Activated naive CD4-positive, alpha-beta T cell treated with anti-CD3 and anti-CD28 coated beads, Interleukin-2, amount 50 U/mL, for 72 hours (primary cell): Measurements from ENCODE around the gene RSPH4A. TPM values are rescaled to one million over a fixed set of nuclear protein-coding genes. Genes with fewer than 3 reads are reported as not detected.
"Not testable (repeated sequence)": the region's sequence is repeated elsewhere in the genome, so short reads cannot be mapped to it uniquely, and the experiment has no call there.

Source experiments
- ATAC-seq, 2 donors: fragments of 150-1000 bp; cut with Tn5 transposase; 2 replicates each; pipeline ENCODE4 v1.10.0; 2021; ENCODE audit warnings: mild to moderate bottlenecking in 2 of 2, moderate library complexity in 2 of 2
- DNase-seq, 2 donors: peaks; one replicate each; pipeline ENCODE4 v3.0.0; 2021 to 2022; ENCODE audit warnings: low spot score in 2 of 2
- H3K27ac Mint-ChIP-seq, 2 donors: one replicate each; pipeline ENCODE4 v1.8.0; 2022; ENCODE audit warnings: mild to moderate bottlenecking in 2 of 2, mixed read lengths in 2 of 2
- H3K36me3 Mint-ChIP-seq, 2 donors: one replicate each; pipeline ENCODE4 v1.8.0; 2022; ENCODE audit warnings: mixed read lengths in 2 of 2
- H3K9me3 Mint-ChIP-seq, 2 donors: one replicate each; pipeline ENCODE4 v1.8.0; 2022; ENCODE audit warnings: mixed read lengths in 2 of 2
- total RNA-seq, 2 donors: library from RNA; stranded (reverse); gene quantifications; one replicate each; pipeline ENCODE4 v1.2.3, GENCODE V29; 2022

RSPH4A gene
- total RNA-seq, 2 donors from 2014 or later, result 0.12 TPM; not detected in 1

GRCh38 chr6:116604868-116605267, 11.4 kb upstream of the RSPH4A start:
- not testable (repeated sequence) for ATAC-seq, DNase-seq, H3K27ac Mint-ChIP-seq
- Mint-ChIP-seq H3K36me3 (peaks cover 19 to 25% of the 10 kb centered on the region in 2 donors), H3K9me3 (peaks cover 5 to 11% of the 10 kb centered on the region in 2 donors)

GRCh38 chr6:116605935-116606334, 10.3 kb upstream of the RSPH4A start:
- peaks cover 5 to 11% of the 10 kb centered on the region in 2 donors for H3K9me3 Mint-ChIP-seq
- peaks cover 19% of the 10 kb centered on the region in 2 donors for H3K36me3 Mint-ChIP-seq
- DNase-seq, result no peak
- ATAC-seq, result no peak
- no peak overlapping the region for H3K27ac Mint-ChIP-seq

GRCh38 chr6:116611056-116611455, 5.2 kb upstream of the RSPH4A start:
- peaks cover 5 to 7% of the 10 kb centered on the region in 2 donors for H3K36me3 Mint-ChIP-seq
- H3K9me3 Mint-ChIP-seq, result peaks cover 0 to 3% of the 10 kb centered on the region in 2 donors
- ATAC-seq (no peak), DNase-seq (no peak)
- no peak overlapping the region for H3K27ac Mint-ChIP-seq

- ATAC-seq, result peak; percentile 35 to 47
- H3K27ac Mint-ChIP-seq, result peak overlapping the region in 1 of 2 donors; percentile 37
- peak in 1 of 2 donors; percentile 19 for DNase-seq
- no peaks in the 10 kb centered on the region for H3K9me3 Mint-ChIP-seq
- H3K36me3 Mint-ChIP-seq, result no peaks in the 10 kb centered on the region
Observed at GRCh38 chr6:116616737-116617053, 416 bp downstream of the RSPH4A start.

GRCh38 chr6:116624036-116624805, 7.9 kb downstream of the RSPH4A start:
- no peaks in the 10 kb centered on the region for H3K36me3 Mint-ChIP-seq
- DNase-seq (no peak), ATAC-seq (peak in 1 of 2 donors; percentile 67)
- no peaks in the 10 kb centered on the region for H3K9me3 Mint-ChIP-seq
- H3K27ac Mint-ChIP-seq, result no peak overlapping the region

GRCh38 chr6:116625872-116626271, 9.6 kb downstream of the RSPH4A start:
- ATAC-seq (no peak), DNase-seq (no peak)
- Mint-ChIP-seq H3K27ac (no peak overlapping the region), H3K9me3 (no peaks in the 10 kb centered on the region), H3K36me3 (no peaks in the 10 kb centered on the region)

- no peak for DNase-seq
- no peak for ATAC-seq
- Mint-ChIP-seq H3K36me3 (peaks cover 0 to 8% of the 10 kb centered on the region in 2 donors), H3K9me3 (no peaks in the 10 kb centered on the region), H3K27ac (no peak overlapping the region)
Observed at GRCh38 chr6:116629563-116629981, 13.3 kb downstream of the RSPH4A start.

GRCh38 chr6:116631379-116631990, 15.2 kb downstream of the RSPH4A start:
- Mint-ChIP-seq H3K36me3 (peaks cover 0 to 8% of the 10 kb centered on the region in 2 donors), H3K9me3 (no peaks in the 10 kb centered on the region), H3K27ac (no peak overlapping the region)
- no peak for DNase-seq
- no peak for ATAC-seq

GRCh38 chr6:116633685-116634084, 17.4 kb downstream of the RSPH4A start:
- Mint-ChIP-seq H3K27ac (peak overlapping the region in 1 of 2 donors; percentile 54), H3K9me3 (no peaks in the 10 kb centered on the region), H3K36me3 (peaks cover 0 to 8% of the 10 kb centered on the region in 2 donors)
- DNase-seq (no peak), ATAC-seq (no peak)

GRCh38 chr6:116648156-116648555, 31.9 kb downstream of the RSPH4A start:
- Mint-ChIP-seq H3K36me3 (no peaks in the 10 kb centered on the region), H3K27ac (no peak overlapping the region), H3K9me3 (no peaks in the 10 kb centered on the region)
- ATAC-seq (no peak), DNase-seq (no peak)

- Mint-ChIP-seq H3K9me3 (no peaks in the 10 kb centered on the region), H3K36me3 (no peaks in the 10 kb centered on the region), H3K27ac (no peak overlapping the region)
- DNase-seq, result no peak
- no peak for ATAC-seq
Observed at GRCh38 chr6:116649129-116649528, 32.9 kb downstream of the RSPH4A start.

- DNase-seq (no peak), ATAC-seq (no peak)
- H3K9me3 Mint-ChIP-seq, result no peaks in the 10 kb centered on the region
- no peak overlapping the region for H3K27ac Mint-ChIP-seq
- H3K36me3 Mint-ChIP-seq, result no peaks in the 10 kb centered on the region
Observed at GRCh38 chr6:116651916-116652315, 35.6 kb downstream of the RSPH4A start.

- Mint-ChIP-seq H3K27ac (no peak overlapping the region), H3K36me3 (peaks cover under 1 to 9% of the 10 kb centered on the region in 2 donors), H3K9me3 (no peaks in the 10 kb centered on the region)
- DNase-seq, result no peak
- no peak for ATAC-seq
Observed at GRCh38 chr6:116661594-116661993, 45.3 kb downstream of the RSPH4A start.

GRCh38 chr6:116662202-116662601, 45.9 kb downstream of the RSPH4A start:
- peaks cover 4 to 14% of the 10 kb centered on the region in 2 donors for H3K36me3 Mint-ChIP-seq
- H3K9me3 Mint-ChIP-seq, result no peaks in the 10 kb centered on the region
- DNase-seq (no peak), ATAC-seq (peak; percentile 66 to 72)
- H3K27ac Mint-ChIP-seq, result peak overlapping the region in 1 of 2 donors; percentile 50

GRCh38 chr6:116663308-116663707, 47.0 kb downstream of the RSPH4A start:
- H3K27ac Mint-ChIP-seq, result no peak overlapping the region

GRCh38 chr6:116664169-116664568, 47.9 kb downstream of the RSPH4A start:
- peaks cover 10 to 19% of the 10 kb centered on the region in 2 donors for H3K36me3 Mint-ChIP-seq
- not testable (repeated sequence) for H3K9me3 Mint-ChIP-seq, ATAC-seq, DNase-seq
- H3K27ac Mint-ChIP-seq, result peak overlapping the region in 1 of 2 donors; percentile 41

More at GRCh38 chr6:116663308-116663707, 47.0 kb downstream of the RSPH4A start:
- Mint-ChIP-seq H3K9me3 (no peaks in the 10 kb centered on the region), H3K36me3 (peaks cover 9 to 19% of the 10 kb centered on the region in 2 donors)
- DNase-seq (no peak), ATAC-seq (no peak)

GRCh38 chr6:116665464-116665863, 49.2 kb downstream of the RSPH4A start:
- no peak for DNase-seq
- H3K27ac Mint-ChIP-seq, result no peak overlapping the region
- ATAC-seq, result no peak
- H3K9me3 Mint-ChIP-seq, result no peaks in the 10 kb centered on the region
- peaks cover 10 to 19% of the 10 kb centered on the region in 2 donors for H3K36me3 Mint-ChIP-seq
